Right lobe of liver (tissue), 6 donors: Measurements from ENCODE around the gene GARIN5B. TPM values are rescaled to one million over a fixed set of nuclear protein-coding genes. Genes with fewer than 3 reads are reported as not detected.

Source experiments
- ATAC-seq, 4 donors: fragments of 200-7000 bp; cut with Tn5 transposase; one replicate each; pipeline ENCODE4 v1.9.1; 2020; ENCODE audit warnings: mild to moderate bottlenecking in 4 of 4, moderate library complexity in 4 of 4
- DNase-seq, 3 donors: peaks; one replicate each; pipeline ENCODE4 v3.0.0-alpha.2; 2020
- H3K27ac ChIP-seq, 3 donors: fragments of 200-600 bp; one replicate each; pipeline ENCODE4 v1.8.0; 2022
- H3K27me3 ChIP-seq, 2 donors: fragments of 200-600 bp; one replicate each; pipeline ENCODE4 v1.8.0; 2022
- H3K36me3 ChIP-seq, 4 donors: fragments of 200-600 bp; sonication (generic) in 1 of 4; one replicate each; pipeline versions ENCODE4 v1.5.1 to v1.8.0; 2017 to 2022; ENCODE audit warnings: control low read depth in 1 of 4
- H3K4me1 ChIP-seq, 4 donors: fragments of 200-600 bp; sonication (generic) in 1 of 4; one replicate each; pipeline versions ENCODE4 v1.5.1 to v1.8.0; 2017 to 2022; ENCODE audit warnings: control low read depth in 1 of 4
- H3K4me3 ChIP-seq, 3 donors: fragments of 200-600 bp; one replicate each; pipeline ENCODE4 v1.8.0; 2022
- H3K9me3 ChIP-seq, 4 donors: fragments of 200-600 bp; sonication (generic) in 1 of 4; one replicate each; pipeline versions ENCODE4 v1.5.1 to v1.8.0; 2017 to 2022; ENCODE audit warnings: control low read depth in 1 of 4
- POLR2A ChIP-seq: fragments of 450-650 bp; IDR thresholded peaks from one replicate; pipeline ENCODE4 v1.6.1; 2017; ENCODE audit warnings: antibody characterized with exemption, mild to moderate bottlenecking
- WGBS: methylation state at CpG from one replicate; pipeline ENCODE4 v1.1.6; 2018; ENCODE audit warnings: low coverage, low lambda C conversion rate; ENCODE audit not compliant: insufficient coverage; ENCODE audit errors: missing lambda C conversion rate; 5-methylcytosine and 5-hydroxymethylcytosine counted together
- intact Hi-C, 2 donors: fragments of 100-400 bp; cut with DNase I; formaldehyde crosslinking; loops; one replicate each; pipeline versions ENCODE4 v1.11.2 to v1.14.1; 2022
- total RNA-seq, 6 experiments: library from RNA; depleted of rRNA in 2 of 6; stranded (reverse); fragments of >200 nt in 2 of 6; fragmentation: NEBNext Ultra II Directional in 3 of 6; extraction: Animal tissue kit (Norgen Biotek cat#: 25700) in 3 of 6; gene quantifications; one replicate each; pipeline versions ENCODE4 v1.1.0 to v1.2.4, GENCODE V29; 2016 to 2023
- TF ChIP-seq, protein P1 (sequence below), 4 donors: fragments of 200-600 bp in 3 of 4; fragments of 450-650 bp in 1 of 4; IDR thresholded peaks; one replicate each; pipeline versions ENCODE4 v1.5.1 to v1.8.0; 2016 to 2022; ENCODE audit warnings: antibody characterized with exemption in 4 of 4, mild to moderate bottlenecking in 2 of 4
- donor health status: DM: no; HTN: yes; CAD: no.
- donor health status: DM: no; HTN: no; CAD: no.
- donor health status: DM: no; HTN: no; CAD: no.
- donor health status: DM: no; HTN: yes; CAD: no.
- donor health status: DM: no; HTN: yes; CAD: no.

GARIN5B gene
- total RNA-seq, 6 experiments from 2014 or later = not detected

DNA sequence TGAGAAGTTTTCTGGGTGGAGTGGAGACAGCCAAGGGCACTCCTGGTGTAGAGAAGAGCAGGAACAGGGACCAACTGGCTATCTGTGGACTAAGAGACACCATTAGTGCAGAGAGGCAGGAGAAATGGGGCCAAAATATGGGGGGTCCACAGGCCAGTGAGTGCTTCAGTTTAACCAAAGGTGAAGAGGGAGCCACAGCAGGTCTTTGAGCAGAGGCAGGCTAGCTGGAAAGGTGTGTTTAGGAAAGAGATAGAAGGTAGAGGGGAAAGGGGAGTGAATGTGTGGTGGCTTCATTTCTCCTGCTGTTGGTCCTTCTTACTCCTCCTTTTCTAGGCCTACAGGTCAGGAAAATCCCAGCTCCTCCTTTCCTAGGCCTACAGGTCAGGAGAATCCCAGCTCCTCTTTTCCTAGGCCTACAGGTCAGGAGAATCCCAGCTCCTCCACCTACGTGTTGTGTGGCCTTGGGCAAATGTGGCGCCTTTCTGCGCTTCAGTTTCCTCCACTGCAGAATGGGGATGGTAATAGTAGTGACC lies 19.5 kb upstream of the GARIN5B start:
- Histone ChIP-seq H3K36me3 (peaks cover 0 to 10% (median 4%) of the 10 kb centered on the region in 4 donors), H3K4me1 (peaks cover 0 to 27% (median 11%) of the 10 kb centered on the region in 4 donors), H3K9me3 (no peaks in the 10 kb centered on the region), H3K27me3 (no peaks in the 10 kb centered on the region), H3K27ac (no peak overlapping the region), H3K4me3 (no peak overlapping the region)
- TF ChIP-seq, protein P1, sequence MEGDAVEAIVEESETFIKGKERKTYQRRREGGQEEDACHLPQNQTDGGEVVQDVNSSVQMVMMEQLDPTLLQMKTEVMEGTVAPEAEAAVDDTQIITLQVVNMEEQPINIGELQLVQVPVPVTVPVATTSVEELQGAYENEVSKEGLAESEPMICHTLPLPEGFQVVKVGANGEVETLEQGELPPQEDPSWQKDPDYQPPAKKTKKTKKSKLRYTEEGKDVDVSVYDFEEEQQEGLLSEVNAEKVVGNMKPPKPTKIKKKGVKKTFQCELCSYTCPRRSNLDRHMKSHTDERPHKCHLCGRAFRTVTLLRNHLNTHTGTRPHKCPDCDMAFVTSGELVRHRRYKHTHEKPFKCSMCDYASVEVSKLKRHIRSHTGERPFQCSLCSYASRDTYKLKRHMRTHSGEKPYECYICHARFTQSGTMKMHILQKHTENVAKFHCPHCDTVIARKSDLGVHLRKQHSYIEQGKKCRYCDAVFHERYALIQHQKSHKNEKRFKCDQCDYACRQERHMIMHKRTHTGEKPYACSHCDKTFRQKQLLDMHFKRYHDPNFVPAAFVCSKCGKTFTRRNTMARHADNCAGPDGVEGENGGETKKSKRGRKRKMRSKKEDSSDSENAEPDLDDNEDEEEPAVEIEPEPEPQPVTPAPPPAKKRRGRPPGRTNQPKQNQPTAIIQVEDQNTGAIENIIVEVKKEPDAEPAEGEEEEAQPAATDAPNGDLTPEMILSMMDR (IDR thresholded peaks at IDR 0.05) = no peak
- DNase-seq = no peak
- intact Hi-C loops = no loop called here
- WGBS = no CpG with 5 or more reads among the region's 3 CpGs
- ATAC-seq = no peak

DNA sequence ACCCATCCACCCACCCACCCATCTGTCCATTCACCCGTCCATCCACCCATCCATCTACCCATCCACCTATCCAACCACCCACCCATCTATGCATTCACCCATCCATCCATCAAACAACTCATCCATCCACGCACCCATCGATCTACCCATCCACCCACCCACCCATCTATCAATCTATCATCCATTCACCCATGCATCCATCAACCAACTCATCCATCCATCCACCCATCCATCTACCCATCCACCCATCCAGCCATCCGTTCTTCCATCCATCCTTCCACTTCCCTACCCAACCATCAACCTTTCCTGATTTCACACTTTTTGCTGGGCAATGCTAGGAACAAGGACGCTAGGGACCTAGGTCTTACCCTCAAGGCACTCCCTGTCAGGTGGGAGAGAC lies 19.0 kb upstream of the GARIN5B start:
- peaks cover 0 to 21% (median 8%) of the 10 kb centered on the region in 4 donors for H3K4me1 ChIP-seq
- no peaks in the 10 kb centered on the region for H3K9me3 ChIP-seq
- intact Hi-C loops = no loop called here
- no peak overlapping the region for H3K4me3 ChIP-seq
- peaks cover 0 to 5% (median under 1%) of the 10 kb centered on the region in 4 donors for H3K36me3 ChIP-seq
- 95% methylated on average over 5 of the region's 5 CpGs for WGBS
- TF ChIP-seq, protein P1 (IDR thresholded peaks at IDR 0.05) = no peak
- TF ChIP-seq POLR2A = no peak
- H3K27ac ChIP-seq = no peak overlapping the region
- ATAC-seq = no peak
- no peaks in the 10 kb centered on the region for H3K27me3 ChIP-seq
- DNase-seq = no peak

DNA sequence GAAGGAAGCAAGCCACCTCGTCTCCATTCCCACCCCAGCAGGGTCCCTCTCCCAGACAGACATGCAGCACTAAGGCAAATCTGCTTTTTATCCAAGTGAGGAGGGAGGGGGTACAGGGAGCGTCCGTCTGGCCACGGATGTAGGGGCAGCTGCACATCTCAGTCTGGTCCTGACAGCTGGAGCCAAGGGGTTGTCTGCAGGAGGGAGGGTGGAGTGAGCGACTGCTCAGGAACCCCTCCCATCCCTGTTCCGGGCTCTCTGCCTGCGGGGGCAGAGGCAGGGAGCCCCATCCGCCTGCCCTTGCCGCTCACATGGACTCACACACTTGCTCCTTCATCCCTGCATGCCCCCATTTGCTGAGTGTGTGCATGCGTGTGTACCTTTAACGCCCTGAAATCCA lies 16.1 kb upstream of the GARIN5B start:
- H3K36me3 ChIP-seq = no peaks in the 10 kb centered on the region
- no peak for ATAC-seq
- no peak for DNase-seq
- WGBS = 77% methylated on average over 7 of the region's 11 CpGs
- H3K27me3 ChIP-seq = peaks cover 0 to 8% of the 10 kb centered on the region in 2 donors
- intact Hi-C loops = loop anchor here in 1 of 2 donors (10.0 kb wide), 1 partner anchor 84 kb away; no protein-coding TSS in a partner anchor
- no peak overlapping the region for H3K27ac ChIP-seq
- TF ChIP-seq POLR2A = no peak
- TF ChIP-seq, protein P1 (IDR thresholded peaks at IDR 0.05) = no peak
- H3K4me1 ChIP-seq = peaks cover 0 to 6% (median 2%) of the 10 kb centered on the region in 4 donors
- H3K9me3 ChIP-seq = no peaks in the 10 kb centered on the region
- H3K4me3 ChIP-seq = no peak overlapping the region

- ATAC-seq (peak in 1 of 4 donors; percentile 12), DNase-seq (peak in 1 of 3 donors; percentile 25)
- WGBS = 17% methylated on average over 17 of the region's 43 CpGs
- no peaks in the 10 kb centered on the region for H3K4me1 ChIP-seq
- H3K27ac ChIP-seq = no peak overlapping the region
- H3K4me3 ChIP-seq = no peak overlapping the region
- TF ChIP-seq POLR2A = no peak
- TF ChIP-seq, protein P1 (IDR thresholded peaks at IDR 0.05) = no peak
- intact Hi-C loops = loop anchor here in 1 of 2 donors (10.0 kb wide), 1 partner anchor 83 kb away; no protein-coding TSS in a partner anchor
- peaks cover 0 to 8% of the 10 kb centered on the region in 2 donors for H3K27me3 ChIP-seq
- H3K9me3 ChIP-seq = no peaks in the 10 kb centered on the region
- no peaks in the 10 kb centered on the region for H3K36me3 ChIP-seq
These were observed 14.5 kb upstream of the GARIN5B start for GRCh38 chr19:55377356-55378131.
